Muscle layer of colon (tissue), 2 donors: ENCODE results near the gene B4GALT2.

Experiments used
- H3K27ac ChIP-seq: one replicate; pipeline ENCODE4 v1.7.0; 2013; ENCODE audit warnings: low read depth, mild to moderate bottlenecking, low read length, moderate library complexity
- H3K27me3 ChIP-seq, 2 donors: one replicate each; pipeline ENCODE4 v1.7.0; 2013; ENCODE audit warnings: low read length in 2 of 2, mild to moderate bottlenecking in 2 of 2; ENCODE audit not compliant: insufficient read depth in 2 of 2, control insufficient read depth in 1 of 2
- H3K36me3 ChIP-seq: one replicate; pipeline ENCODE4 v1.7.0; 2013; ENCODE audit warnings: mild to moderate bottlenecking, low read length; ENCODE audit not compliant: insufficient read depth
- H3K4me1 ChIP-seq: one replicate; pipeline ENCODE4 v1.7.0; 2013; ENCODE audit warnings: mild to moderate bottlenecking, low read length; ENCODE audit not compliant: insufficient read depth
- H3K4me3 ChIP-seq, 2 donors: one replicate each; pipeline ENCODE4 v1.7.0; 2013; ENCODE audit warnings: low read length in 2 of 2, low read depth in 1 of 2, mild to moderate bottlenecking in 1 of 2, moderate library complexity in 1 of 2
- H3K9ac ChIP-seq: one replicate; pipeline ENCODE4 v1.7.0; 2013; ENCODE audit warnings: low read length
- H3K9me3 ChIP-seq: one replicate; pipeline ENCODE4 v1.7.0; 2013; ENCODE audit warnings: mild to moderate bottlenecking, low read length
- donor health status: abdominal sarcoma.
- donor health status: Adenocarcinoma of cecum.

B4GALT2 gene

GRCh38 chr1:44002606-44003157, 23.7 kb downstream of the B4GALT2 start:
- no peak overlapping the region for H3K9ac ChIP-seq
- no peaks in the 10 kb centered on the region for H3K9me3 ChIP-seq
- no peak overlapping the region for H3K4me3 ChIP-seq
- H3K36me3 ChIP-seq: peaks cover 11% of the 10 kb centered on the region
- H3K27ac ChIP-seq: no peak overlapping the region
- no peaks in the 10 kb centered on the region for H3K27me3 ChIP-seq
- peaks cover 5% of the 10 kb centered on the region for H3K4me1 ChIP-seq

GRCh38 chr1:44008259-44008658, 29.2 kb downstream of the B4GALT2 start:
- no peaks in the 10 kb centered on the region for H3K9me3 ChIP-seq
- no peak overlapping the region for H3K4me3 ChIP-seq
- H3K27me3 ChIP-seq: no peaks in the 10 kb centered on the region
- H3K4me1 ChIP-seq: peaks cover 5% of the 10 kb centered on the region
- H3K36me3 ChIP-seq: no peaks in the 10 kb centered on the region
- H3K9ac ChIP-seq: no peak overlapping the region
- H3K27ac ChIP-seq: no peak overlapping the region

DNA sequence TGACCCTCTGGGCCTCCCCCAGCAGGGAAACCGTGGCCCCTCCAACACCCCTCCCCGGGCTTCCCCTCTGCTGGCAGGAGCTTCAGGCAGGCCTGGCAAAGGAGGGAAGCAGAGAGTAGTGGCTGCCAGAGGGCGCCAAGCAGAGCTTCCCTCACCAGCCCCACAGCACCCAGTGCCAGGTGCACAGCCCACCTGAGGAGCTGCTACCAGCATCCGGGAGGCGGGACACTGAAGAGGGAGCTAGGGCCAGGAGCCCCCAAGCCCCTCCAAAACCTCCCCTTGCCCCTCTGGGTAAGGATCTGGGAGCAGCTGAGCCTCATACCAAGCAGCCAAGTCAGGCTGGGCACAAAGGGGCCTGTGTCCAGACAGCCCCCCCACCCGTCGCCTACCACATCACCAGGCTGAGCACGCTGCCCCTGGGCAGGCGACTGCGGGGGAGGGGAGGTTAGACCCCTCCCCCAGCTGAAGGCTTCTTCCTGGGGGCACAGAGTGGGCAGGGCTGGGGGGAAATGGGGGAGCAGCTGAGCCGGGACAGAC, 32.0 kb downstream of the B4GALT2 start:
- H3K9ac ChIP-seq: no peak overlapping the region
- H3K4me3 ChIP-seq: no peak overlapping the region
- H3K27ac ChIP-seq: no peak overlapping the region
- no peaks in the 10 kb centered on the region for H3K9me3 ChIP-seq
- H3K4me1 ChIP-seq: peaks cover 2% of the 10 kb centered on the region
- no peaks in the 10 kb centered on the region for H3K27me3 ChIP-seq
- no peaks in the 10 kb centered on the region for H3K36me3 ChIP-seq

- no peaks in the 10 kb centered on the region for H3K4me1 ChIP-seq
- no peaks in the 10 kb centered on the region for H3K9me3 ChIP-seq
- H3K27ac ChIP-seq: no peak overlapping the region
- no peak overlapping the region for H3K4me3 ChIP-seq
- no peaks in the 10 kb centered on the region for H3K36me3 ChIP-seq
- no peak overlapping the region for H3K9ac ChIP-seq
- no peaks in the 10 kb centered on the region for H3K27me3 ChIP-seq
Measured at GRCh38 chr1:44012404-44012803, 33.4 kb downstream of the B4GALT2 start.

GRCh38 chr1:44012941-44013609, 34.1 kb downstream of the B4GALT2 start:
- Histone ChIP-seq H3K9me3 (no peaks in the 10 kb centered on the region), H3K4me3 (no peak overlapping the region), H3K27me3 (no peaks in the 10 kb centered on the region), H3K27ac (no peak overlapping the region), H3K9ac (no peak overlapping the region), H3K4me1 (no peaks in the 10 kb centered on the region), H3K36me3 (no peaks in the 10 kb centered on the region)

GRCh38 chr1:44013949-44014348, 34.9 kb downstream of the B4GALT2 start:
- no peak overlapping the region for H3K27ac ChIP-seq
- no peaks in the 10 kb centered on the region for H3K36me3 ChIP-seq
- no peaks in the 10 kb centered on the region for H3K27me3 ChIP-seq
- no peaks in the 10 kb centered on the region for H3K9me3 ChIP-seq
- no peak overlapping the region for H3K9ac ChIP-seq
- no peaks in the 10 kb centered on the region for H3K4me1 ChIP-seq
- H3K4me3 ChIP-seq: no peak overlapping the region

DNA sequence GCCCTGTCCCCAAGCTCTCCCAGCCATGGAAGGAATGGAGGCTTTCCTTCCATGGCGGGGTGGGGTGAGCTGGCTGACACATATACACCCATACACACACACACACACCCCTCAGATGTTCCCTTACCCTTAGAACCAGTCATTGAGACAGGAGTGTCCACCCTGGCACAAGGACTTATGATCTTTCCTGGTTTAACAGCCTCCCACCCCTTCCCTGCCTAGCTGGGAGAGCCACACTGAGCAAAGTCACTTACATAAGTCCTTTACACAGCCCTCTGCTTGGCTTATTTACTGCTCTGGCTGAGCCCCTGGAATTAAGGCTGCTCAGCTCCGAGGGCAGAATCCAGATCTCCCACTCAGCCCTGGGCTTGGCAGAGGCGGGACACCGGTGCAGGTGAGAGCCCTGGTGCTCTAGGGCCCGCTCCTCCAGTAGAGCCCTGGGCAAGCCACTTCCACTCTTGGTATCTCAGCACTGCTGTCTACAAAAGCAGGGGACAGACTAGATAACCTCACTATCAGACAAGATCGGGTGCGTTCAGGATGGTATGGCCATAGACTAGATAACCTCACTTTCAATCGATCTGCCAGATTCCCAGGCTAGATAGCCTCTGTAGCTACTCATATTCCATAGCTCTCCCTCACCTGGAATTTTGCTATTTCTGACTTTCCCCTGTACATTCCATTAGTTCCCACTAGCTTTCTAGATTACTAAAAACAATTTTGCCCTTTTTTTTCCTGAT, 35.5 kb downstream of the B4GALT2 start:
- no peaks in the 10 kb centered on the region for H3K27me3 ChIP-seq
- no peak overlapping the region for H3K4me3 ChIP-seq
- H3K4me1 ChIP-seq: no peaks in the 10 kb centered on the region
- H3K9ac ChIP-seq: no peak overlapping the region
- no peak overlapping the region for H3K27ac ChIP-seq
- H3K36me3 ChIP-seq: no peaks in the 10 kb centered on the region
- no peaks in the 10 kb centered on the region for H3K9me3 ChIP-seq

DNA sequence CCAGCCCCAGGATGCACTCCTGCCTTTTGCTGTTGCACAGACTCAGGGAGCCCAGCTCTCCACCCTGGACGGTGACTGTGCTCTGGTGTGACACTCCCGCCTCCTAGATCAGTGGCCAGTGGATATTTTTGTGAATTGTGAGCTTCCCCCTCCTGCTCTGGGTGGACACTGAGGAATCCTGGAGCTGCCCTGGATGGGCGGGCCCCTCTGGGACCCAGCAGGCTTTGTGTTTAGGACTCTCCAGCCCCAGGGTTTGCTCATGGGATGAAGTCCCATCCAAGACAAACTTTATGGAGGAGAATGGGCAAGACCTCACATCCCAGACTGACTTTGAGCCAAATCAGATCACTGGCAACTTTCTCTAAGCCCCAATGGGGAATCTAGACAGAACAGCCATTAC, 36.2 kb downstream of the B4GALT2 start:
- Histone ChIP-seq H3K27ac (no peak overlapping the region), H3K4me1 (no peaks in the 10 kb centered on the region), H3K9ac (no peak overlapping the region), H3K36me3 (peaks cover 3% of the 10 kb centered on the region), H3K4me3 (no peak overlapping the region), H3K27me3 (no peaks in the 10 kb centered on the region), H3K9me3 (no peaks in the 10 kb centered on the region)

- no peak overlapping the region for H3K4me3 ChIP-seq
- H3K36me3 ChIP-seq: peaks cover 5% of the 10 kb centered on the region
- no peaks in the 10 kb centered on the region for H3K4me1 ChIP-seq
- no peak overlapping the region for H3K9ac ChIP-seq
- no peak overlapping the region for H3K27ac ChIP-seq
- H3K9me3 ChIP-seq: no peaks in the 10 kb centered on the region
- no peaks in the 10 kb centered on the region for H3K27me3 ChIP-seq
Measured at GRCh38 chr1:44016041-44016889, 37.3 kb downstream of the B4GALT2 start.

DNA sequence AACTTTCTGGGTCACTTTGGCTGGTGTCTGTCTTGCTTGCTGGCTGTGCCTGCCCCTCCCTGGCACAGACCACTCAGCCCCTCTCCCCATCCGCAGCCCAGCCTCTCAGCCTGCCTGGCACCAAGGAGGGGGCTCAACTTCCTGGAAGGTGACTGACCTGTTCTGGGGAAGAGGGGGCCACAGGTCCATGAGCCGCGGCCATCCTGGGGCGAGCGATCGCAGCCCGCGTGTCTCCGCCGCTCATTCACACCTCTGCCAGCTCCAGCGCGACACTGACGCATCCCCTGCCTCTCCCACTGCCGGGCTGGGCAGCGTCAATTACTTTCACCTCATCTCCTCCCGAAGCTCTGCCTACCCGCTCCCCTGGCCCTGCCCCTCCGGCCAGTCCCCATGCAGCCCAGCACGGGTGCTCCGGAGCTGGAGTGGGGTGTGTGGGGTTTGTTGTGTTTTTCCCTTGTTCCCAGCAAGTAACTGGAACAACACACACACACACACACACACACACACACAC, 37.9 kb downstream of the B4GALT2 start:
- H3K36me3 ChIP-seq: peaks cover 5% of the 10 kb centered on the region
- H3K9me3 ChIP-seq: no peaks in the 10 kb centered on the region
- H3K27ac ChIP-seq: no peak overlapping the region
- H3K27me3 ChIP-seq: no peaks in the 10 kb centered on the region
- H3K4me3 ChIP-seq: no peak overlapping the region
- H3K9ac ChIP-seq: no peak overlapping the region
- no peaks in the 10 kb centered on the region for H3K4me1 ChIP-seq

DNA sequence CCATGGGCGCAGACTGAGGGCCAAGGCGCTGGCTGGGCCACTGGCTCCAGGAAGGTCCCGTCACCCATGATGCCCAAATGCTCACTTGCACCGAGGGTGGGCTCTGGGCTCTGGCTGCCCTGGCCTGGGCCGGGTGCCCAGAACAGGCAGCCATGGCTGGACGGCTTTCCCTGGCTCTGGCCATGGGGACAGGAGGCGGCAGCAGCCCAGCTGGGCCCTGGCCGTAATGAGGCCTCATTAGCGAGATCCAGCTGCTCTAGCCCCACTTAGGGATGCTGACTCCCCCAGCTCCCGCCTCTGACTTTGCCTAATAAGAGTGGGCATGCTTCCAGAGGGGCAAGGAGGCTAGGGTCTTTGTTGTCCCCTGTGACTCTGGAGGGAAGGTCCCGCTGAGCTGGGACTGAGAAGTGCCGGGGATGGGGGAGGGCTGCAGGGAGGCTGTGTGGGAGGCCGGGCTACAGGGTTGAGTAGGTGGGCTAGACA, 40.5 kb downstream of the B4GALT2 start:
- peaks cover 11% of the 10 kb centered on the region for H3K36me3 ChIP-seq
- H3K4me1 ChIP-seq: no peaks in the 10 kb centered on the region
- no peaks in the 10 kb centered on the region for H3K9me3 ChIP-seq
- no peaks in the 10 kb centered on the region for H3K27me3 ChIP-seq
- no peak overlapping the region for H3K9ac ChIP-seq
- H3K27ac ChIP-seq: no peak overlapping the region
- H3K4me3 ChIP-seq: no peak overlapping the region
